H1 (cell line): ENCODE measurements around the gene SUPT20HL1. TPM values are rescaled to one million over a fixed set of nuclear protein-coding genes. Genes with fewer than 3 reads are reported as not detected.
"Not testable (repeated sequence)": the region's sequence is repeated elsewhere in the genome, so short reads cannot be mapped to it uniquely, and the experiment has no call there.

Experiments used
- CTCF ChIA-PET: fragments of 300-600 bp; sonication (Branson Sonifier 250); formaldehyde crosslinking; loops from one replicate; lab custom pipeline; 2021; ENCODE audit not compliant: partially characterized antibody; lab: Charles Lee
- POLR2A ChIA-PET: fragments of 300-600 bp; sonication (Branson Sonifier 250); formaldehyde crosslinking; loops from one replicate; lab custom pipeline; 2021; ENCODE audit warnings: inconsistent platforms; ENCODE audit not compliant: partially characterized antibody; lab: Charles Lee
- DNase-seq, 2 experiments: peaks; one replicate each; pipeline versions ENCODE4 v3.0.0 to v3.0.0-alpha.2; 2010 to 2022; ENCODE audit warnings: low spot score in 2 of 2, low read depth in 1 of 2, mixed read lengths in 1 of 2
- FAIRE-seq: peaks from 2 replicates; lab custom pipeline; 2011; peaks lifted over from hg19 to GRCh38; lab: Jason Lieb, UNC
- H2AFZ ChIP-seq: 2 replicates; pipeline ENCODE4 v1.8.1; 2012; ENCODE audit warnings: low read length, inconsistent platforms
- H2AK5ac ChIP-seq: 2 replicates; pipeline ENCODE4 v1.6.1; 2013; ENCODE audit warnings: low read depth, low read length
- H2BK120ac ChIP-seq: replicated peaks from 2 replicates; pipeline ENCODE3; 2013; ENCODE audit warnings: low read depth, low read length, inconsistent platforms
- H2BK12ac ChIP-seq: 2 replicates; pipeline ENCODE4 v1.6.1; 2013; ENCODE audit warnings: low read depth, low read length
- H2BK15ac ChIP-seq: 2 replicates; pipeline ENCODE4 v1.6.1; 2013; ENCODE audit warnings: low read length
- H2BK20ac ChIP-seq: 2 replicates; pipeline ENCODE4 v1.6.1; 2013; ENCODE audit warnings: low read length
- H2BK5ac ChIP-seq: 2 replicates; pipeline ENCODE4 v1.6.1; 2013; ENCODE audit warnings: low read depth, low read length
- H3K14ac ChIP-seq: 2 replicates; pipeline ENCODE4 v1.6.1; 2013; ENCODE audit warnings: inconsistent platforms; ENCODE audit not compliant: insufficient read length
- H3K18ac ChIP-seq: 2 replicates; pipeline ENCODE4 v1.6.1; 2013; ENCODE audit warnings: low read length; ENCODE audit errors: extremely low read depth
- H3K23ac ChIP-seq: 2 replicates; pipeline ENCODE4 v1.6.1; 2013; ENCODE audit warnings: inconsistent platforms; ENCODE audit not compliant: insufficient read length
- H3K23me2 ChIP-seq: 2 replicates; pipeline ENCODE4 v1.6.1; 2013; ENCODE audit warnings: low read depth, low read length
- H3K27ac ChIP-seq: 2 replicates; pipeline ENCODE4 v1.6.1; 2011; ENCODE audit warnings: low read depth, low read length, inconsistent platforms
- H3K27me3 ChIP-seq, 4 experiments: replicated peaks in 1 of 4; 1 replicate in 1 of 4; 2 replicates in 3 of 4; pipeline versions ENCODE4 v1.6.1 to v1.8.1; 2011 to 2013; ENCODE audit warnings: low read length in 3 of 4, mild to moderate bottlenecking in 3 of 4, inconsistent platforms in 2 of 4, mixed read lengths in 2 of 4, moderate library complexity in 1 of 4; ENCODE audit not compliant: control insufficient read depth in 3 of 4, insufficient read depth in 3 of 4; ENCODE audit errors: extremely low read depth in 1 of 4
- H3K36me3 ChIP-seq, 4 experiments: 2 replicates each; pipeline versions ENCODE4 v1.6.1 to v1.8.1; 2011 to 2013; ENCODE audit warnings: mild to moderate bottlenecking in 4 of 4, low read length in 3 of 4, moderate library complexity in 2 of 4, control low read depth in 1 of 4, inconsistent platforms in 1 of 4; ENCODE audit not compliant: insufficient read depth in 4 of 4, control insufficient read depth in 2 of 4
- H3K4ac ChIP-seq: replicated peaks from 2 replicates; pipeline ENCODE3; 2013; ENCODE audit warnings: low read length, low read depth, mixed read lengths, inconsistent platforms; ENCODE audit not compliant: insufficient read length
- H3K4me1 ChIP-seq, 4 experiments: replicated peaks in 1 of 4; 1 replicate in 1 of 4; 2 replicates in 3 of 4; pipeline versions ENCODE4 v1.6.1 to v1.8.1; 2011 to 2013; ENCODE audit warnings: low read length in 3 of 4, inconsistent platforms in 2 of 4, mixed read lengths in 1 of 4; ENCODE audit not compliant: insufficient read depth in 4 of 4, control insufficient read depth in 3 of 4
- H3K4me2 ChIP-seq, 2 experiments: 2 replicates each; pipeline versions ENCODE4 v1.6.1 to v1.8.1; 2011 to 2013; ENCODE audit warnings: low read depth in 2 of 2, low read length in 2 of 2, control low read depth in 1 of 2, inconsistent platforms in 1 of 2, mild to moderate bottlenecking in 1 of 2; ENCODE audit not compliant: insufficient read depth in 1 of 2
- H3K4me3 ChIP-seq, 4 experiments: fragments of 200-600, 300-600 bp in 1 of 4; sonication (generic), shearing (Covaris generic), sonication (Bioruptor Twin) in 1 of 4; 2 replicates each; pipeline versions ENCODE4 v1.5.1 to v1.8.1; 2011 to 2016; ENCODE audit warnings: low read length in 4 of 4, low read depth in 3 of 4, control low read depth in 2 of 4, inconsistent platforms in 2 of 4, mild to moderate bottlenecking in 2 of 4, mixed read lengths in 1 of 4, moderate library complexity in 1 of 4; ENCODE audit not compliant: insufficient read depth in 2 of 4; ENCODE audit errors: extremely low read depth in 1 of 4
- H3K56ac ChIP-seq: replicated peaks from 2 replicates; pipeline ENCODE3; 2013; ENCODE audit warnings: low read depth, mild to moderate bottlenecking, mixed read lengths, low read length, inconsistent platforms; ENCODE audit not compliant: insufficient read length
- H3K79me1 ChIP-seq: 2 replicates; pipeline ENCODE4 v1.6.1; 2013; ENCODE audit warnings: low read depth, low read length, control low read depth
- H3K79me2 ChIP-seq, 2 experiments: 2 replicates each; pipeline versions ENCODE4 v1.6.1 to v1.8.1; 2012 to 2013; ENCODE audit warnings: low read length in 2 of 2, mild to moderate bottlenecking in 2 of 2, inconsistent platforms in 1 of 2; ENCODE audit not compliant: insufficient read depth in 2 of 2, control insufficient read depth in 1 of 2
- H3K9ac ChIP-seq, 4 experiments: replicated peaks in 1 of 4; 1 replicate in 1 of 4; 2 replicates in 3 of 4; pipeline versions ENCODE4 v1.6.1 to v1.8.1; 2011 to 2013; ENCODE audit warnings: low read depth in 3 of 4, low read length in 3 of 4, control low read depth in 2 of 4, mild to moderate bottlenecking in 2 of 4, moderate library complexity in 2 of 4, inconsistent platforms in 1 of 4; ENCODE audit errors: extremely low read depth in 1 of 4
- H3K9me3 ChIP-seq, 2 experiments: 2 replicates each; pipeline versions ENCODE4 v1.6.1 to v1.8.1; 2012 to 2013; ENCODE audit warnings: mild to moderate bottlenecking in 2 of 2, moderate library complexity in 2 of 2, control low read depth in 1 of 2, inconsistent platforms in 1 of 2, low read depth in 1 of 2, low read length in 1 of 2, mixed read lengths in 1 of 2; ENCODE audit not compliant: insufficient read depth in 2 of 2
- H4K20me1 ChIP-seq, 2 experiments: replicated peaks in 1 of 2; 2 replicates each; pipeline versions ENCODE3 to v1.8.1; 2011 to 2013; ENCODE audit warnings: inconsistent platforms in 2 of 2, low read length in 2 of 2, mild to moderate bottlenecking in 1 of 2; ENCODE audit not compliant: insufficient read depth in 2 of 2, control insufficient read depth in 1 of 2
- H4K5ac ChIP-seq: 2 replicates; pipeline ENCODE4 v1.6.1; 2013; ENCODE audit warnings: low read length, low read depth, mixed read lengths, inconsistent platforms; ENCODE audit not compliant: insufficient read length
- H4K8ac ChIP-seq: 2 replicates; pipeline ENCODE4 v1.8.0; 2013; ENCODE audit warnings: mild to moderate bottlenecking, moderate library complexity, low read length, inconsistent platforms; ENCODE audit not compliant: insufficient read depth; ENCODE audit errors: extremely low read depth
- H4K91ac ChIP-seq: replicated peaks from 2 replicates; pipeline ENCODE3; 2013; ENCODE audit warnings: low read length, mixed read lengths, inconsistent platforms; ENCODE audit not compliant: insufficient read length
- WGBS, 2 experiments: shearing (Covaris generic) in 1 of 2; methylation state at CpG; one replicate each; pipeline versions ENCODE4 v1.1.6 to v1.1.7; 2013 to 2015; ENCODE audit warnings: low lambda C conversion rate in 2 of 2, mixed read lengths in 2 of 2, inconsistent platforms in 1 of 2, low coverage in 1 of 2, missing lambda C conversion rate in 1 of 2; ENCODE audit not compliant: insufficient replicate concordance in 2 of 2, insufficient coverage in 1 of 2, insufficient read length in 1 of 2; ENCODE audit errors: extremely low coverage in 1 of 2, missing lambda C conversion rate in 1 of 2; 5-methylcytosine and 5-hydroxymethylcytosine counted together
- polyA plus RNA-seq, 7 experiments: library from polyadenylated mRNA; depleted of rRNA in 3 of 7; stranded (reverse) in 5 of 7; unstranded in 2 of 7; fragments of >200 nt in 5 of 7; fragments of 200-250 nt in 2 of 7; gene quantifications; 1 replicate in 5 of 7; 2 replicates in 1 of 7; 4 replicates in 1 of 7; pipeline versions ENCODE4 v1.2.1 to v1.2.3, GENCODE V29; 2011 to 2013; ENCODE audit warnings: missing spikeins in 2 of 7, mixed read lengths in 2 of 7
- total RNA-seq: library from RNA; stranded (reverse); fragmentation: NEBNext Ultra II Directional; extraction: Animal tissue kit (Norgen Biotek cat#: 25700); gene quantifications from 2 replicates; pipeline ENCODE4 v1.2.1, GENCODE V29; 2021

SUPT20HL1 gene
- total and polyA plus RNA-seq, 2 of the 8 experiments (the other 6 are each of a cell fraction or from before 2014, with no cell fraction given) = not detected

DNA sequence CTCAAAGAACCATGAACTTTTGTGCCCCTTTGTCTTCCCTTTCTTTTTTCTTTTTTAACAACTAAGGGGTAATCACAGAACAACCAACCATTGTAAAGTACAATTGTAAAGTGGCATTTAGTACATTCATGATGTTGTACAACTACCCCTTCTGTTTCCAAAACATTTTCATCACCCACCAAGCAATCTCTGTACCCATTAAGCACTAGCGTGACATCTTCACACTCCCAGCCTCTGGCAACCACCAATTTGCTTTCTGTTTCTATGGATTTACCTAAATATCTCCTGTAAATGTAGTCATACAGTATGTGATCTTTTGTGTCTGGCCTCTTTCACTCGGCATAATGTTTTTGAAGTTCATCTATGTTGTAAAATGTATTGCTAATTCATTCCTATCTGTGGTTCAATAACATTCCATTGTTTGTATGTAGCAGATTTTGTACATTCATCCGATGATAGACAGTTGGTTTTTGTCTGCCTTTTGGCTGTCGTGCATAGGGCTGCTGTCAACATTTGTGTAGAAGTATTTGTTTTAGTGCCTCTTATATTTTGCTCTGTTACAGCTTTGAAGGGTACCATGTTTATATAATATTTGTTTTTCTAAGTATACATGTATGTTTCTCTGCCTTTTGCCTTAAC, 6.4 kb downstream of the SUPT20HL1 start:
- H2BK5ac ChIP-seq, H3K36me3 ChIP-seq, H3K23ac ChIP-seq, H2AFZ ChIP-seq, H2BK15ac ChIP-seq, H3K18ac ChIP-seq, H2BK12ac ChIP-seq, H3K27me3 ChIP-seq, H2BK20ac ChIP-seq, H3K79me1 ChIP-seq, H3K56ac ChIP-seq, H3K4me2 ChIP-seq, POLR2A ChIA-PET, H3K4ac ChIP-seq, H3K9ac ChIP-seq, H3K23me2 ChIP-seq, H3K4me3 ChIP-seq, H3K14ac ChIP-seq, H4K5ac ChIP-seq, H3K27ac ChIP-seq, H3K79me2 ChIP-seq, H3K9me3 ChIP-seq, H4K91ac ChIP-seq, H2BK120ac ChIP-seq, CTCF ChIA-PET, DNase-seq, H4K20me1 ChIP-seq, FAIRE-seq, H4K8ac ChIP-seq, H2AK5ac ChIP-seq: not testable (repeated sequence)
- peaks cover 3 to 11% (median 6%) of the 10 kb centered on the region in 4 experiments; a peak in 5 of 7 replicates for H3K4me1 ChIP-seq
- WGBS, 2 experiments = 91% methylated on average over 3 of the region's 4 CpGs; no CpG with 5 or more reads in 1 of the 2 experiments
